ENCODE data around the gene NOTUM. TPM values are rescaled to one million over a fixed set of nuclear protein-coding genes. Genes with fewer than 3 reads are reported as not detected.
A peak's percentile ranks its signal among the peaks of the same experiment; 100 is the strongest.

NOTUM gene
- total and polyA plus RNA-seq, 9 of the 15 experiments (the other 6 are each of a cell fraction or from before 2014, with no cell fraction given): 0.03 to 14.0 (median 4.1) TPM

DNA sequence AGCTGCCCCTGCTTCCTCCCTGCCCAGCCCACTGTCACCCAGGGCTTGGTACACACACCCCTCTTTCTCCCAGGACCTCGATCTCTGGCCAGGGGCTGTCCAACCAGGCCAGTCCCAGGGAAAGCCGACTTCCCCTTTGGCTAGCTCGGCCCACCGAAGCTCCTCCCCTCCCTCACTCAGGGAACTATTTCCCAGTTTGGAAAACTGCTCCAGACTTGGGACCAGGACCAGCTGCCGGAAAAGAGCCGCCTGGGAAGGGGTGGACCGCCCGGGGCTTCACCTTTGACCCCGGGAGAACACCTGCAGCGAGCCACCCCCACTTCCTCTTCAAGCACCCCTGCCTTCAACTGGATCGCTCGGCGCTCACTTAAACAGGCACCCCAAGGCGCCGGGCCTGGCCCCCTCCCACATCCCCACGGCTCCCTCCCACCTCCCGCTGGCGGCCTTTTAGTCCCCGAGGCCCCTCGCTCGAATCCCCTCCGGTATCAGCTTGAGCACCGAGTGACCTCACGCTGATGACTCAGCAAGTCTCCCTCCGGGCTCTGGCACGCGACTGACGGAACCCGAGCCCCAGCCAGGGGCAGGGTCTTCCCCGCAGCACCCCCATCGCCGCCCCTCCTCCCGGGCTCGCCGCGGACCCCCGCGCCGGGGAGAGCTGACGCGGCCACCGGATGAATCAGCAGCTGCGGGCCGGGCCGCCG is 34.4 kb downstream of the NOTUM start (continued):
- TF ChIP-seq, protein P1, sequence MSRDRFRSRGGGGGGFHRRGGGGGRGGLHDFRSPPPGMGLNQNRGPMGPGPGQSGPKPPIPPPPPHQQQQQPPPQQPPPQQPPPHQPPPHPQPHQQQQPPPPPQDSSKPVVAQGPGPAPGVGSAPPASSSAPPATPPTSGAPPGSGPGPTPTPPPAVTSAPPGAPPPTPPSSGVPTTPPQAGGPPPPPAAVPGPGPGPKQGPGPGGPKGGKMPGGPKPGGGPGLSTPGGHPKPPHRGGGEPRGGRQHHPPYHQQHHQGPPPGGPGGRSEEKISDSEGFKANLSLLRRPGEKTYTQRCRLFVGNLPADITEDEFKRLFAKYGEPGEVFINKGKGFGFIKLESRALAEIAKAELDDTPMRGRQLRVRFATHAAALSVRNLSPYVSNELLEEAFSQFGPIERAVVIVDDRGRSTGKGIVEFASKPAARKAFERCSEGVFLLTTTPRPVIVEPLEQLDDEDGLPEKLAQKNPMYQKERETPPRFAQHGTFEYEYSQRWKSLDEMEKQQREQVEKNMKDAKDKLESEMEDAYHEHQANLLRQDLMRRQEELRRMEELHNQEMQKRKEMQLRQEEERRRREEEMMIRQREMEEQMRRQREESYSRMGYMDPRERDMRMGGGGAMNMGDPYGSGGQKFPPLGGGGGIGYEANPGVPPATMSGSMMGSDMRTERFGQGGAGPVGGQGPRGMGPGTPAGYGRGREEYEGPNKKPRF (IDR thresholded peaks at IDR 0.05; ENCODE audit: low read depth, low read length): no peak
- TF ChIP-seq NFE2L1 (tag; IDR thresholded peaks at IDR 0.05; ENCODE audit: borderline replicate concordance, low read depth) (peak; percentile 45; the same call in 1 of the 2 replicates), SMAD4 (CRISPR knock-in tag; conservative IDR thresholded peaks at IDR 0.05) (peak; percentile 51; the same call in 1 of the 2 replicates), BCOR (IDR thresholded peaks at IDR 0.05) (0 out of 2 replicates have a peak, but pooled peaks have one; percentile 46), NR3C1 (CRISPR knock-in tag; IDR thresholded peaks at IDR 0.05) (no peak), CXXC5 (CRISPR knock-in tag; IDR thresholded peaks at IDR 0.05) (peak; percentile 62), MBD1 (CRISPR knock-in tag; IDR thresholded peaks at IDR 0.05) (no peak), CBFA2T3 (IDR thresholded peaks at IDR 0.05) (peak; percentile 37), SMARCA4 (IDR thresholded peaks at IDR 0.05) (peak; percentile 73), CAMTA2 (CRISPR knock-in tag; conservative IDR thresholded peaks at IDR 0.05) (no peak), ZC3H8 (IDR thresholded peaks at IDR 0.05) (no peak), AFF4 (CRISPR knock-in tag; IDR thresholded peaks at IDR 0.05) (no peak), ZNF699 (CRISPR knock-in tag; IDR thresholded peaks at IDR 0.05; ENCODE audit: insufficient replicate concordance) (no peak), TAF9B (IDR thresholded peaks at IDR 0.05; ENCODE audit: partially characterized antibody) (no peak), SMC3 (conservative IDR thresholded peaks at IDR 0.05; ENCODE audit: insufficient read depth, low read depth, low read length) (no peak), NEUROD1 (IDR thresholded peaks at IDR 0.05; ENCODE audit: borderline replicate concordance, low read depth, low read length, partially characterized antibody) (peak; percentile 75), HIVEP1 (CRISPR knock-in tag; IDR thresholded peaks at IDR 0.05) (no peak), ZNF507 (tag; conservative IDR thresholded peaks at IDR 0.05) (no peak), NFIC (IDR thresholded peaks at IDR 0.05) (peak; percentile 27; the same call in 1 of the 2 replicates), FUS (optimal IDR thresholded peaks at IDR 0.05; ENCODE audit: low read depth, low read length) (no peak)
